NCI-H2196 (cell line): ENCODE data around the gene MAPK8IP1.

Experiments
- DNase-seq: peaks from one replicate; lab custom pipeline; 2025; ENCODE audit not compliant: unreplicated experiment; lab: John Stamatoyannopoulos, UW

MAPK8IP1 gene

DNA sequence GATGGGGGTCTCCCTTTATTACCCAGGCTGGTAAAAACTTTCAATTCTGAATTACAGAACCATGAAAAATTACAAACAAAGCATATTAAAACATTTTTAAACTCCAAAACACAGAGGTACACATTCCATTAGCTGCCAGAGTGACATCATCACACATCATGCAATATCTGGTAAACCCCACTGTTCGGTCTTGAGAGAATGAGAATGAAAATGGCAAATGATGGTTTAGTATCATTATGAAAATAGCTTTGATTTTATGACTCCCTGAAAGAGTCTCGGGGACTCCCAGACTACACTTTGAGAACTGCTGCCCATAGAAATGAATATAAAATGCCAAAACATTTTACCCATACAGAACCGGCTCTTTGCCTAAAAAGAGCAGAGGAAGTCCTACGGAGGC, 55.8 kb downstream of the MAPK8IP1 start:
- DNase-seq: no peak

DNA sequence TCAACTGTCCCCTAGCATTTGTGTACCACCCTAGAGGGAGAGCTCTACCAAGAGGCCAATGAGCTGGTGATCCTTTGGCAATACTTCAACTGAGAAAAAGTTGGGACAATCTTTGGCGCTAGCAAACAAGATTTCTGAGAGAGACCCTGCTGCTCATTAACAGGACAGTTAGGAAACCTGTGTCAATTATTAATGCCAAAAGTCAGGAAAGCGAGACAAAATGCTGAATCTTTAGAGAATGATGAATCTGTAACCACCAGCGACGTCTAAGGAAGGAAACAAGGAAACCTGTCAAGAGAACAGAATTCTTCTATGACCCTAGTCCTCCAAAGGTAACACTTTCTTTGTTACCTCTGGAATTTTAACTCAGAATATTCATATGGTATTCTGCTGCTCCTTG, 56.9 kb downstream of the MAPK8IP1 start:
- no peak for DNase-seq

DNA sequence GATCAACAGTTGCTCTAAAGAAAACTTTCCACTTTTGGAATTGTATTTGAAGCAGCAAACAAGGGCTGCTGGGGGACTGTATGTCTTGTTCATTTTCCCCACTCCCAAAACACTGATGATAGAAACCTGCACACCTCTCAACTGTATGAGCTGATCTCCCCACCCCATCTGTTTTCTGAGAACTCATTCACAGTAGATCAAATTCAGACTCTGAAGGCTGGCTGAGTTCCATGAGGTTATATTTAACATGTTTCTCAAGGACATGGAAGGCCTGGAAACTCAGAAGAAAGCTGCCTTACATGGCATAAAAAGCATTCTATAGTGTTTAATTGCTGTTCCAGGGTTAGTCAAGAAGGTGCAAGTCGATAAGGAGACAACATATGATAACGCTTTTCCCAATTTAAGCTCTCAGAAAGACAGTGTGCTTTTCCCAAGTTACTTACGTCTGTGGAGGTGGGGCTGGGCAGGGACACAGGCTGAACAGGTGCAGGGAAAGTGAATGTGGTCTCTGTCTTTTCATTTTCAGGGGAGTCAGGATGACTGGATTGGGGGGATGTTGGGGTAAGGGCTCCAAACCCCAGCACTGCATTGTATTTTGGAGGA, 60.0 kb downstream of the MAPK8IP1 start:
- no peak for DNase-seq

DNA sequence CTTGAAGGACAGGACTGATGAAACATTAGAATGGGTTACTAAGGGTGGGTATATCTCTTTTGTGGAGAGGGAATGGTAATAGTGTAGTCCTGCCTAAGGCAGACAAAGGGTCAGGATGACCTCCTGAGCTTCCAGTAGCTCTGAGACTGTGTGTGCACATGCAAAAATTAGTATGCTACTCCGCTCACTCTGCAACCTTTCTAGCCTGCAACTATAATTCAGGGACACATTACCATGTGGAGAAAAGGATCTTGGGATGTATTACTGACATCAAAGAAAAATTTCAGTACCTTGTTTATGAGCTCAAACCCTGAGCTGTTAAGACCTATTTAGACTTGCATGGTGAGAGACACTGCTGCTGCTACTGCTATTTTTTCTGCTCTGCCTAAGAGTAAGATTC, 62.4 kb downstream of the MAPK8IP1 start:
- no peak for DNase-seq

DNA sequence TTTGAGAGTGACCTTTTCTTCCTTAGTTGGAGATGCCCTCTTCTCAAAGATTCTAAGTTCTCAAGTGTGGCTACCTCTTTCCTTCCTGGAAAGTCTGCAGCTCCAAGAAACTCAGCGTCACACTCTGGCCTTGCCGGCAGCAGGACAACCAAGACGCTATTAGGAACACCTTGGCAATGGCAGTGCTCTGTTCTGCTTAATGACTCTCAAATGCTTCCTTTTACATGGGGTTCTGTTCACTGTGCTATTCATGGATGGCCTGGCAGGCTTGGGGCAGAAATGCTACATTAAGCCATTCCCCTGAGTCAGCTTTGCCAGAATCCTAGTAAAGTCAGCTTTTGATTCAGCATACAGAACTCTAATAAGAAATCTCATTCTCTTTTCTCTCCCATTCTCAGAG, 62.9 kb downstream of the MAPK8IP1 start:
- no peak for DNase-seq

DNA sequence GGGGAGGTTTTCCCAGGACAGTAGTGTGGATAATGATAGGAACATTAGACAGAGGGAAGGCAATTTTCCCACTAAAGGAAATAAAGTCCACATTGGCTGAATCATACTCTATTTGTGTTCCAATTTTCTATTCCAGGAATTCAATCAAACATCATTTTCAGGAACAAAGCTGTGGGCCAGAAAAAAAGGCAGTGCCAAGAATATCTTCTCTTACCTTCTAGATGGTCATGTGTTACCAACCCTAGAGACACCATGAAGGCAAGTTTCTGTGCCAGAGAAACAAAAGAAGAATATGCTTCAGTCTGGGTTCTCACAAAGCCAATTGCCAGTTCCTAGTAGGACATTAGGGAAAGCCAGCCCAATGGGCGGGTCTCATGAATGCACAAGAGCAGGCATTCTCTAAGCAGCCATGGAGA, 64.5 kb downstream of the MAPK8IP1 start:
- DNase-seq: no peak
